K562 (cell line): Measurements from ENCODE around the gene FOXRED2. TPM values are rescaled to one million over a fixed set of nuclear protein-coding genes. Genes with fewer than 3 reads are reported as not detected.

Experiments used
- BDP1 ChIP-seq: IDR thresholded peaks from 3 replicates; pipeline ENCODE4 v1.6.1; 2011; ENCODE audit not compliant: insufficient read length, insufficient read depth
- CBX3 ChIP-seq, 2 experiments: IDR thresholded peaks; 1 replicate in 1 of 2; 2 replicates in 1 of 2; pipeline ENCODE4 v1.6.1; 2012; ENCODE audit warnings: inconsistent platforms in 2 of 2, low read length in 2 of 2, borderline replicate concordance in 1 of 2, control low read depth in 1 of 2
- CCNT2 ChIP-seq: IDR thresholded peaks from 2 replicates; pipeline ENCODE4 v1.6.1; 2011; ENCODE audit warnings: borderline replicate concordance, low read depth, mild to moderate bottlenecking, moderate library complexity, mixed read lengths, low read length; ENCODE audit not compliant: insufficient read length; ENCODE audit errors: extremely low read depth
- ELF4 ChIP-seq: fragments of 450-650 bp; formaldehyde crosslinking; IDR thresholded peaks from 2 replicates; pipeline ENCODE4 v1.4.0; 2022; ENCODE audit warnings: missing genetic modification characterization
- FUS ChIP-seq: fragments of 200-400 bp; formaldehyde crosslinking; optimal IDR thresholded peaks from 2 replicates; pipeline ENCODE3; 2017; ENCODE audit warnings: low read depth, low read length
- MED1 ChIP-seq: sonication (generic); formaldehyde crosslinking; IDR thresholded peaks from 2 replicates; pipeline ENCODE4 v1.8.1; 2023; ENCODE audit warnings: missing genetic modification reagents, borderline replicate concordance
- MYC ChIP-seq, 2 experiments: fragments of 250-450 bp in 1 of 2; sonication (Bioruptor Pico) in 1 of 2; IDR thresholded peaks; 2 replicates each; pipeline versions ENCODE4 v1.5.1 to v1.6.1; 2012 to 2021; ENCODE audit warnings: low read depth in 2 of 2, borderline replicate concordance in 1 of 2, improper control_type of control experiment in 1 of 2, low read length in 1 of 2, mild to moderate bottlenecking in 1 of 2, moderate library complexity in 1 of 2
- NCOA2 ChIP-seq, 2 experiments: fragments of 450-650 bp; IDR thresholded peaks; 2 replicates each; pipeline ENCODE4 v1.6.1; 2018; ENCODE audit warnings: mild to moderate bottlenecking in 2 of 2, moderate library complexity in 1 of 2; ENCODE audit not compliant: partially characterized antibody in 2 of 2
- RBM22 ChIP-seq: fragments of 200-400 bp; formaldehyde crosslinking; IDR thresholded peaks from 2 replicates; pipeline ENCODE4 v1.6.1; 2018; ENCODE audit warnings: low read length, low read depth; ENCODE audit not compliant: poor library complexity, severe bottlenecking
- TCF7 ChIP-seq: sonication (generic); IDR thresholded peaks from 2 replicates; pipeline ENCODE4 v1.6.1; 2016; ENCODE audit warnings: antibody characterized with exemption, borderline replicate concordance
- WHSC1 ChIP-seq: IDR thresholded peaks from one replicate; pipeline ENCODE4 v1.6.1; 2012; ENCODE audit warnings: low read length, control low read depth, inconsistent platforms
- polyA plus RNA-seq, 8 experiments: library from polyadenylated mRNA; depleted of rRNA in 4 of 8; stranded (reverse) in 5 of 8; unstranded in 3 of 8; fragments of >200 nt; fragmentation: Nextera tagmentation in 2 of 8; fragmentation: Illumina TruSeq in 1 of 8; extraction: Ambion mirVana in 2 of 8; extraction: Trizol in 1 of 8; gene quantifications; 2 replicates each; pipeline versions ENCODE4 v1.2.1 to v1.2.3, GENCODE V29; 2011 to 2014; ENCODE audit warnings: inconsistent platforms in 1 of 8, missing spikeins in 1 of 8
- total RNA-seq, 7 experiments: library from RNA; depleted of rRNA in 6 of 7; stranded (reverse); fragments of >200 nt in 6 of 7; fragmentation: Illumina TruSeq in 2 of 7; extraction: Trizol in 2 of 7; gene quantifications; 2 replicates each; pipeline versions ENCODE4 v1.2.1 to v1.2.3, GENCODE V29; 2011 to 2021; ENCODE audit warnings: low replicate concordance in 1 of 7
- TF ChIP-seq, protein P1 (sequence below): fragments of 450-650 bp; formaldehyde crosslinking; IDR thresholded peaks from 2 replicates; pipeline ENCODE4 v1.4.0; 2022; ENCODE audit warnings: missing genetic modification characterization
- TF ChIP-seq, protein P2 (sequence below): fragments of 250-450 bp; sonication (Bioruptor Pico); IDR thresholded peaks from 2 replicates; pipeline ENCODE4 v1.5.0; 2021; ENCODE audit warnings: mild to moderate bottlenecking, borderline replicate concordance
- TF ChIP-seq, protein P3 (sequence below): fragments of 450-650 bp; IDR thresholded peaks from 2 replicates; pipeline ENCODE4 v1.6.1; 2018; ENCODE audit not compliant: partially characterized antibody
- TF ChIP-seq, protein P4 (sequence below): fragments of 200-800 bp; sonication (Bioruptor generic); IDR thresholded peaks from 2 replicates; pipeline ENCODE4 v1.6.1; 2016; ENCODE audit warnings: missing genetic modification characterization, missing compliant biosample characterization

The FOXRED2 gene
- total and polyA plus RNA-seq, 9 of the 15 experiments (the other 6 are each of a cell fraction or from before 2014, with no cell fraction given): 2.8 to 48.4 (median 7.8) TPM

DNA sequence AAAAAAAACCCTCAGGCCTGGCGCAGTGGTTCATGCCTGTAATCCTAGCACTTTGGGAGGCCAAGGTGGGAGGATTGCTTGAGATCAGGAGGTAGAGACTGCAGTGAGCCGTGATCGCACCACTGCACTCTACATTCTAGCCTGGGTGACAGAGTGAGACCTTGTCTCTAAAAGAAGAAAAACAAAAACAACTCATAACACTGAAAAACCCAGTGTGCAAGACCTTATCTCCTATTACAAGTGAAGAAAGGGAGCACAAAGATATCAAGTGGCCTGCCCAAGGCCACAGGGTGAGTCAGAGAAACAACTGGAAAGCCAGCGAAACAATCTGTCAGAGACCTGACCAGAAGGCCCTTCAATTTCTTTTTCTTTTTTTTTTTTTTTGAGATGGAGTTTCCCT lies 27.9 kb downstream of the FOXRED2 start (continued):
- TF ChIP-seq, protein P1, sequence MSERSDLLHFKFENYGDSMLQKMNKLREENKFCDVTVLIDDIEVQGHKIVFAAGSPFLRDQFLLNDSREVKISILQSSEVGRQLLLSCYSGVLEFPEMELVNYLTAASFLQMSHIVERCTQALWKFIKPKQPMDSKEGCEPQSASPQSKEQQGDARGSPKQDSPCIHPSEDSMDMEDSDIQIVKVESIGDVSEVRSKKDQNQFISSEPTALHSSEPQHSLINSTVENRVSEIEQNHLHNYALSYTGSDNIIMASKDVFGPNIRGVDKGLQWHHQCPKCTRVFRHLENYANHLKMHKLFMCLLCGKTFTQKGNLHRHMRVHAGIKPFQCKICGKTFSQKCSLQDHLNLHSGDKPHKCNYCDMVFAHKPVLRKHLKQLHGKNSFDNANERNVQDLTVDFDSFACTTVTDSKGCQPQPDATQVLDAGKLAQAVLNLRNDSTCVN (CRISPR knock-in tag): no peak
- no peak for TF ChIP-seq RBM22
- no peak for TF ChIP-seq MED1
- TF ChIP-seq, protein P2, sequence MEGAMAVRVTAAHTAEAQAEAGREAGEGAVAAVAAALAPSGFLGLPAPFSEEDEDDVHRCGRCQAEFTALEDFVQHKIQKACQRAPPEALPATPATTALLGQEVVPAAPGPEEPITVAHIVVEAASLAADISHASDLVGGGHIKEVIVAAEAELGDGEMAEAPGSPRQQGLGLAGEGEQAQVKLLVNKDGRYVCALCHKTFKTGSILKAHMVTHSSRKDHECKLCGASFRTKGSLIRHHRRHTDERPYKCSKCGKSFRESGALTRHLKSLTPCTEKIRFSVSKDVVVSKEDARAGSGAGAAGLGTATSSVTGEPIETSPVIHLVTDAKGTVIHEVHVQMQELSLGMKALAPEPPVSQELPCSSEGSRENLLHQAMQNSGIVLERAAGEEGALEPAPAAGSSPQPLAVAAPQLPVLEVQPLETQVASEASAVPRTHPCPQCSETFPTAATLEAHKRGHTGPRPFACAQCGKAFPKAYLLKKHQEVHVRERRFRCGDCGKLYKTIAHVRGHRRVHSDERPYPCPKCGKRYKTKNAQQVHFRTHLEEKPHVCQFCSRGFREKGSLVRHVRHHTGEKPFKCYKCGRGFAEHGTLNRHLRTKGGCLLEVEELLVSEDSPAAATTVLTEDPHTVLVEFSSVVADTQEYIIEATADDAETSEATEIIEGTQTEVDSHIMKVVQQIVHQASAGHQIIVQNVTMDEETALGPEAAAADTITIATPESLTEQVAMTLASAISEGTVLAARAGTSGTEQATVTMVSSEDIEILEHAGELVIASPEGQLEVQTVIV (CRISPR knock-in tag): no peak
- no peak for TF ChIP-seq BDP1
- no peak for TF ChIP-seq ELF4 (CRISPR knock-in tag)
- TF ChIP-seq CBX3 (IDR thresholded peaks at IDR 0.05; ENCODE audit: borderline replicate concordance in 1 of 2, low read length in 2 of 2): no peak
- TF ChIP-seq CCNT2: no peak
- TF ChIP-seq TCF7: no peak
- no peak for TF ChIP-seq FUS
- no peak for TF ChIP-seq WHSC1
- TF ChIP-seq MYC (IDR thresholded peaks at IDR 0.05; ENCODE audit: low read depth, low read length): no peak
- no peak for TF ChIP-seq MYC (CRISPR knock-in tag; IDR thresholded peaks at IDR 0.05; ENCODE audit: borderline replicate concordance, low read depth)
- TF ChIP-seq NCOA2 (IDR thresholded peaks at IDR 0.05; ENCODE audit: partially characterized antibody in 2 of 2): no peak
- TF ChIP-seq, protein P3, sequence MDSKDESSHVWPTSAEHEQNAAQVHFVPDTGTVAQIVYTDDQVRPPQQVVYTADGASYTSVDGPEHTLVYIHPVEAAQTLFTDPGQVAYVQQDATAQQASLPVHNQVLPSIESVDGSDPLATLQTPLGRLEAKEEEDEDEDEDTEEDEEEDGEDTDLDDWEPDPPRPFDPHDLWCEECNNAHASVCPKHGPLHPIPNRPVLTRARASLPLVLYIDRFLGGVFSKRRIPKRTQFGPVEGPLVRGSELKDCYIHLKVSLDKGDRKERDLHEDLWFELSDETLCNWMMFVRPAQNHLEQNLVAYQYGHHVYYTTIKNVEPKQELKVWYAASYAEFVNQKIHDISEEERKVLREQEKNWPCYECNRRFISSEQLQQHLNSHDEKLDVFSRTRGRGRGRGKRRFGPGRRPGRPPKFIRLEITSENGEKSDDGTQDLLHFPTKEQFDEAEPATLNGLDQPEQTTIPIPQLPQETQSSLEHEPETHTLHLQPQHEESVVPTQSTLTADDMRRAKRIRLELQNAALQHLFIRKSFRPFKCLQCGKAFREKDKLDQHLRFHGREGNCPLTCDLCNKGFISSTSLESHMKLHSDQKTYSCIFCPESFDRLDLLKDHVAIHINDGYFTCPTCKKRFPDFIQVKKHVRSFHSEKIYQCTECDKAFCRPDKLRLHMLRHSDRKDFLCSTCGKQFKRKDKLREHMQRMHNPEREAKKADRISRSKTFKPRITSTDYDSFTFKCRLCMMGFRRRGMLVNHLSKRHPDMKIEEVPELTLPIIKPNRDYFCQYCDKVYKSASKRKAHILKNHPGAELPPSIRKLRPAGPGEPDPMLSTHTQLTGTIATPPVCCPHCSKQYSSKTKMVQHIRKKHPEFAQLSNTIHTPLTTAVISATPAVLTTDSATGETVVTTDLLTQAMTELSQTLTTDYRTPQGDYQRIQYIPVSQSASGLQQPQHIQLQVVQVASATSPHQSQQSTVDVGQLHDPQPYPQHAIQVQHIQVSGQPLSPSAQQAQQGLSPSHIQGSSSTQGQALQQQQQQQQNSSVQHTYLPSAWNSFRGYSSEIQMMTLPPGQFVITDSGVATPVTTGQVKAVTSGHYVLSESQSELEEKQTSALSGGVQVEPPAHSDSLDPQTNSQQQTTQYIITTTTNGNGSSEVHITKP: peak; percentile 69
- TF ChIP-seq, protein P4, sequence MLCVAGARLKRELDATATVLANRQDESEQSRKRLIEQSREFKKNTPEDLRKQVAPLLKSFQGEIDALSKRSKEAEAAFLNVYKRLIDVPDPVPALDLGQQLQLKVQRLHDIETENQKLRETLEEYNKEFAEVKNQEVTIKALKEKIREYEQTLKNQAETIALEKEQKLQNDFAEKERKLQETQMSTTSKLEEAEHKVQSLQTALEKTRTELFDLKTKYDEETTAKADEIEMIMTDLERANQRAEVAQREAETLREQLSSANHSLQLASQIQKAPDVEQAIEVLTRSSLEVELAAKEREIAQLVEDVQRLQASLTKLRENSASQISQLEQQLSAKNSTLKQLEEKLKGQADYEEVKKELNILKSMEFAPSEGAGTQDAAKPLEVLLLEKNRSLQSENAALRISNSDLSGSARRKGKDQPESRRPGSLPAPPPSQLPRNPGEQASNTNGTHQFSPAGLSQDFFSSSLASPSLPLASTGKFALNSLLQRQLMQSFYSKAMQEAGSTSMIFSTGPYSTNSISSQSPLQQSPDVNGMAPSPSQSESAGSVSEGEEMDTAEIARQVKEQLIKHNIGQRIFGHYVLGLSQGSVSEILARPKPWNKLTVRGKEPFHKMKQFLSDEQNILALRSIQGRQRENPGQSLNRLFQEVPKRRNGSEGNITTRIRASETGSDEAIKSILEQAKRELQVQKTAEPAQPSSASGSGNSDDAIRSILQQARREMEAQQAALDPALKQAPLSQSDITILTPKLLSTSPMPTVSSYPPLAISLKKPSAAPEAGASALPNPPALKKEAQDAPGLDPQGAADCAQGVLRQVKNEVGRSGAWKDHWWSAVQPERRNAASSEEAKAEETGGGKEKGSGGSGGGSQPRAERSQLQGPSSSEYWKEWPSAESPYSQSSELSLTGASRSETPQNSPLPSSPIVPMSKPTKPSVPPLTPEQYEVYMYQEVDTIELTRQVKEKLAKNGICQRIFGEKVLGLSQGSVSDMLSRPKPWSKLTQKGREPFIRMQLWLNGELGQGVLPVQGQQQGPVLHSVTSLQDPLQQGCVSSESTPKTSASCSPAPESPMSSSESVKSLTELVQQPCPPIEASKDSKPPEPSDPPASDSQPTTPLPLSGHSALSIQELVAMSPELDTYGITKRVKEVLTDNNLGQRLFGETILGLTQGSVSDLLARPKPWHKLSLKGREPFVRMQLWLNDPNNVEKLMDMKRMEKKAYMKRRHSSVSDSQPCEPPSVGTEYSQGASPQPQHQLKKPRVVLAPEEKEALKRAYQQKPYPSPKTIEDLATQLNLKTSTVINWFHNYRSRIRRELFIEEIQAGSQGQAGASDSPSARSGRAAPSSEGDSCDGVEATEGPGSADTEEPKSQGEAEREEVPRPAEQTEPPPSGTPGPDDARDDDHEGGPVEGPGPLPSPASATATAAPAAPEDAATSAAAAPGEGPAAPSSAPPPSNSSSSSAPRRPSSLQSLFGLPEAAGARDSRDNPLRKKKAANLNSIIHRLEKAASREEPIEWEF (CRISPR knock-in tag): no peak
